GM19324 (cell line): ENCODE results near the gene CARD11.
"Not testable (repeated sequence)": the region's sequence is repeated elsewhere in the genome, so short reads cannot be mapped to it uniquely, and the experiment has no call there.

ENCODE experiments used
- ATAC-seq: cut with Tn5 transposase; IDR thresholded peaks from one replicate; pipeline ENCODE4 v1.9.1; 2021; ENCODE audit warnings: mild to moderate bottlenecking, moderate library complexity; ENCODE audit not compliant: unreplicated experiment, low FRiP score

Gene CARD11

DNA sequence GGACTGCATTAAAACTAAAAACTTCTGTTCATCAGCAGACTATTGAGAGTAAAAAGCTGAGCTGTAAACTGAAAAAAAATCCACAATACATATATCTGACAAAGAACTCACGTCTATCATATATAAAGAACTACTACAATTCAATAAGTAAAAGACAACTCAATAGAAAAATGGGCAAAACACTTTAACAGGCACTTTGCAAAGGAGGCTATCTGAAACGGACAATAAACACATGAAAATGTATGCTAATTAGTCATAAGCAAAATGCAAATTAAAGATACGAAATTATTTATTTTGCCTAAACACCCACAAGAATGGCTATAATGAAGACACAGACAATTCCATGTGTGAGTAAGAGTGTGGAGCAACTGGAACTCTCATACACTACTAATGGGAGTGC, 18.1 kb downstream of the CARD11 start:
- ATAC-seq, result no peak

DNA sequence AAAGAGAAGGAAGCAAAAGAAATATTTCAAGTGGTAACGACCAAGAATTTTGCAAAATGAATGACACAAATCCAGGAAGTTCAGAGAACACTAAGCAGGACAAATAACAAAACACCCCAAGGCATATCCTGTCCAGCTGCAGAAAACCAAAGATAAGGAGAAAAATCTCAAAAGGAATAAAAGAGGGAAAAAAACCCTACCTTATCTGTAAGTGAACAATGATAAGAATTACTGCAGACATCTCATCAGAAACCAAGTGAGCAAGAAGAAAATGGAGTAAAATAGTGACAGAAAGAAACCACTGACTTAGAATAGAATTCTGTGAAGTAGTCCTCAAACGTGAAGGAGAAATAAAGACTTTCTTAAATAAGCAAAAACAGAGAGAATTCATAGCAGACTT, 21.8 kb downstream of the CARD11 start:
- ATAC-seq, result no peak

DNA sequence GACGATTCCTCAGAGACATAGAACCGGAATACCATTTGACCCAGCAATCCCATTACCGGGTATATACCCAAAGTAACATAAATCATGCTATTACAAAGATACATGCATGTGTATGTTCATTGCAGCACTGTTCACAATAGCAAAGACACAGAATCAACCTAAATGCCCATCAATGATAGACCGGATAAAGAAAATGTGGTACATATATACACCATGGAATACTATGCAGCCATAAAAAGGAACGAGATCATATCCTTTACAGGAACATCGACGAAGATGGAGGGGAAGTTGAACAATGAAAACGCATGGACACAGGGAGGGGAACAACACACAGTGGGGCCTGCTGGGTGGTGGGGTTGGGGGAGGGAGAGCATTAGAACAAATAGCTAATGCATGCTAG, 22.4 kb downstream of the CARD11 start:
- not testable (repeated sequence) for ATAC-seq

DNA sequence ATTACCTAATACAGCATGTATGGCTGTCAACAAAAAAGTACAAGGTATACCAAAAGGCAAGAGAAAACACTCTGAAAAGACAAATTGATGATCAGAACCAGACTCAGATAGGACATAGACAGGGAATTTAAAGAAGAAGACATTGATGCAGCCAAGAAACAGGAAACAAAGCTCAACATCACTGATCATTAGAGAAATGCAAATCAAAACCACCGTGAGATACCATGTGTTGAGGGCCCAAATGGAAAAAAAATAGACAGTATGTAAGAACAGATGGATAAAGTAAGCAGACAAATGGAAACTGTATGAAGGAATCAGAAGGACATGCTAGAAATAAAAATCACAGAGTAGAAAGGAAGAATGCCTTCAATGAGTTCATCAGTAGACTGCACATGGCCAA, 23.3 kb downstream of the CARD11 start:
- ATAC-seq, result no peak

DNA sequence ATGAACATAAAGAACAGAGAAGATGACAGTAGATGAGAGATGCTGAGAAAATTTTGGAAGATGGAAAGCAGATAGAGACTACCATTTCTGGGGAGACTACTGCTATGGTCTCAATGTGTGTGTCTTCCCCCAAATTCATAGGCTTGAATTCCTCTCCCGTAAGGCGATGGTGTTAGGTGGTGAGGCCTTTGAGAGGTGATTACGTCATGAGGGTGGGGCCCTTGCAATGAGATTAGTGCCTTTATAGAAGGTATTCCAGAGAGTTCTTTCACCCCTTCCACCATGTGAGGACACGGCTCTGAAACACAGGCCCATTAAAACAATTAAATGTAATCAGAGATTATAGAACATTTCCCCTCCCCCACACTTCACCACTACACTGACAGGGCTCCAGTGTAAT, 23.9 kb downstream of the CARD11 start:
- ATAC-seq, result no peak

DNA sequence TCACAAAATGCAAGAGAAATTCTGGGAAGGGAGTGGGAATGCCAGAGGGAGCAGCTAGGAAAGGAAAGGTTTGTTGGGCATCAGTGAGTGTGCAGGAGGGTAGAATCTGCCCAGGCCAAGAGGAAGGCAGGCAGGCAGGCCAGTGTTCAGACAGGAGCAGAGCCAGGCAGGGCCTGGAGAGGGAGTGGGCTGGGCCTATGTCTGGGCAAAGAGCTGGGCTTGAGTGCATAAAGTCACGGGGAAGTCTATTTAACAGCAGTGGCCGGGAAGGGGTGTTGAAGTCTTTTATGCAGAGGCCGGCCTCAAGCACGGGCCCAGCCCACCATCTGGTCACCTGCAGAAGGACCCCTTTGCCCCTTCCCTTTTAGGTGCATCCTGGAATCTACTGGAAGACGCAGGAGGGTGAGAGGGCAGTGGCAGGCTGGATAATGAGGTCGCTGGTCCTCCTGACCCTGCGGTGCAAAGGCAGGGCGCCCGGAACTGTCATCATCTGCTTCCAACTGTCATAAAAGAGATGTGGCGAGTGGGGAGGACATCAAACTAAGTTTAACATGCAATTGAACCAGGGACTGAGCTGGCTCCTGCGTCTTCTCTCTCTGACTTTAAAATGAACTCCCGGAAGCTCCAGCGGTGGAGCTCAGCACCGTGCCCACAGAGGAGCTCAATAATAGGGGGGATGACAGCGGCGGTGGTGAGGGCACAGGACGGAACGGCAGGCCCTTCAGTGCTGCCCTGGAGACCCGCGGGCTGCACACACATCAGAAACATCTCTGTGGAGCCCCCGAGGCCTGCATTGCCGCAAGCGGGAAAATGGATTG, 29.5 kb downstream of the CARD11 start:
- no peak for ATAC-seq

DNA sequence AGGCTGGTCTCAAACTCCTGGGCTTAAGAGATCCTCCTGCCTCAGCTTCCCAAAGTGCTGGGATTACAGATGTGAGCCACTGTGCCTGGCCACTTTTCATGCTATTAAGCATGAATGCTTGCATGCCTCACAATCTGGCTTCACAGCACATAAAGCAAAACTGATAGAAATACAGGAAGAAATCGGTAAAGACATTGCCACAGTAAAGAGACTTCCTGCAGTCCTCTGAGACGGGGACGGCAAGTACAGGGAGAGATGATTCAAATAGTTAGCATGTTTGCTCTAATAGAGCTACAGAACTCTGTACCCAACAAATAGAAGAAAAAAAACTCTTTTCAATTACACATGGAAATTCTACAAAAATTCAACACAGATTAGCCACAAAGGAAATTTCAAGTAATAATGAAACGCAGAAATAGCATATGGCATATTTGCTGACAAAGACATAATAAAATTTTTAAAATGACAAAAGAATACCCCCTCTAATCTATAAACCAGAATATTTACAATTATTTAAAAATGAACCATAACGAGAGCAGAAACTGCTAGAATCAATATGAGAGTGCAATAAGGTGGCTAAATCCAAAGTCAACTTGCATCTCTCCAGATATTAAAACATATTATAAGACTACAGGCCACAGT, 32.3 kb downstream of the CARD11 start:
- ATAC-seq, result no peak

DNA sequence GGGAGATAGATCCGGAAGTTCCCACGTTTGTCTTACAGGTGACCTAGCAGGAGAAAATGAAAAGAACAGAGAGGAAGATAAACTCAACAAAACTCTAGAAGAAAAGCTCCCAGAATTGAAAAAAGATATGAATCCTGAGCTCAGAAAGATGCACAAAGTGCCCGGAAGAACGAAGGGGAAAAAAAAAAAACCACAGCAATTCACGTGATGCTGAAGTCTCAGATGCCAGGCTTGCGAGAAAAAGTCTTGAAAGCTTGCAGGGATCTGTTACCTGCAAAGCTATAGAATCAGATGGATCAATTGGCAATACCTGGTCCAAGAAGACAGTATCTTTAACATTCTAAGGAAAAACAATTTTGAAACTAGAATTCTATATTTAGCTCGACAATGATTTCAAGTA, 33.5 kb downstream of the CARD11 start:
- ATAC-seq, result no peak

DNA sequence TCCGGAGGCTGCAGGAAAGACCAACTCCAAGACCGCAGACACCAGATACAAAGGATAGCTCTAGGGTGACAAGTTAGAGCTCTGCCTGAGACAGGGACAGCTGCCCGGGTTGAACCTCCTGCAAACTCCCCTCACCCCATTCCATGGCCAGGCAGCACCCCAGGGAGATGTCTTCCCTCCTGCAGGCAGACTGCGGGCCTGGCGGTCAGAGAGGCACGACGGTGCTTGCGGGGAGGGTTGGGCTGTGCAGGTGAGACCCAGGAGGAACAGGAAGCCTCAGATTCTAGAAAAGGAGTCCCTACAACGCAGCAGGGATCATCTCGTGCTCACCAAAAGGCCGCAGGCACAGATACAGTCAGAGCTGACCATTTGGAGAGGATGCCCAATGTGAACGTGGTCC, 34.6 kb downstream of the CARD11 start:
- no peak for ATAC-seq

DNA sequence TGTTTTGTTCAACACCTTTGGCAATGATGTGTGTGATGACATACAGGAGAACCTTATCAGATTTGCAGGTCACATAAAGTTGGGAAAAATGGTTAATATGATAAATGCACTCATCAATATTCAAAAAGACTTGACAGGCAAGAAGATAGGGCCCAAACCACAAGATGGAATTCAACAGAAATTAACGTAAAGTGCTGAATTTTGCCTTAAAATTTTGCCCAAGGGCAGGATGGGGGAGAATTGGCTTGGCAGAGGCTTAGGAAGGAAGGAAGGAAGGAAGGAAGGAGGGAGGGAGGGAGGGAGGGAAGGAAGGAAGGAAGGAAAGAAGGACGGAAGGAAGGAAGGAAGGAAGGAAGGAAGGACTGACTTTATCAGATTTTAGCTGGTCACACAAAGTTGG, 35.3 kb downstream of the CARD11 start:
- ATAC-seq, result no peak

DNA sequence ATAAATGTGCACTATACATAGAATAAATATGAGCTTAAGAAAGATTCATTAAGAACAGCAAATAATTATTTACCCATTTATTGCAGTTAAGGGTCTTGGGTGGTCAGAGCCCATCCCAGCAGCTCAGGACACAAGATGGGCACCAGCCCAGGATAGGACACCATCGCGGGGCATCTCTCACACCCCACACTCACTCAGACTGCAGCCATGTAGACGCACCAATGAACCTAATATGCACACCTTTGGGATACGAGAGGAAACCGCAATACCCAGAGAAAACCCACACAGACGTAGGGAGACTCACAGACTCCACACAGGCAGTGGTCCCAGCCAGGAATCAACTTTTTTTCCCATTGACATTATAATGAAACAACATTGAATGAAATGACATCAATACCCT, 36.0 kb downstream of the CARD11 start:
- no peak for ATAC-seq

DNA sequence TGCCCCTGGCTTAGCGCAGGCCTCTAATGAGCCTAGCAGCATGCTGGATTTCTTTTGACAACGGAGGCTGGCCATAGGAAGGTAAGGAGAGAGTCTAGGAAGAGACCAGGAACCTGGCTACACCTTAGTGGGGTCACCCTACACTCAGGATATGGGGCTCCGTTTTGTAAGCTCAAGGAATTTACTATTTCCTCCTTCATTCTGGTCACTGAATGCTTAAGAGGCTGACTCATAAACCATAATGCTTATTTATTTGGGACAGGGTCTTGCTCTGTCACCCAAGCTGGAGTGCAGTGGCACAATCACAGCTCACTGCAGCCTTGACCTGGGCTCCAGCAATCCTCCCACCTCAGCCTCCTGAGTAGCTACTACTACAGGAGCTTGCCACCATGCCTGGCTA, 38.4 kb downstream of the CARD11 start:
- no peak for ATAC-seq

DNA sequence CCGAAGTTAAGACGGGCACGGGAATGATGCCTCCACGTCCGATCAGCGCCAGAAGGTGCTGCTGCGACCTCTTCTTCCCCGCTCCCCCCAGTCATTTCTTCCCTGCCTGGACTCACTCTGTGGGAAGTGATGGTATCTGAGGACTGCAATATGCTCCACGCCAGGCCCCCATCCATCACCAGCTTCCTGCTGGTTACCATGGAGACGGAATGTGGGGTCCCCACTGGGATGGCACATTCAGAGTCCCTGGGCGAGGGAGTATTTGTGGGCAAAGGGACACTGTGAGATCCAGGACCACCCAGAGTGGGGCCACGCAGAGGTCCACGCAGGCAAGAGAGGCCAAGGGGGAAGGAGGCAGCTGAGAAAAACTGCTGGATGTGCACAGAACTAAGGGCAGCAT, 39.7 kb downstream of the CARD11 start:
- ATAC-seq, result no peak

DNA sequence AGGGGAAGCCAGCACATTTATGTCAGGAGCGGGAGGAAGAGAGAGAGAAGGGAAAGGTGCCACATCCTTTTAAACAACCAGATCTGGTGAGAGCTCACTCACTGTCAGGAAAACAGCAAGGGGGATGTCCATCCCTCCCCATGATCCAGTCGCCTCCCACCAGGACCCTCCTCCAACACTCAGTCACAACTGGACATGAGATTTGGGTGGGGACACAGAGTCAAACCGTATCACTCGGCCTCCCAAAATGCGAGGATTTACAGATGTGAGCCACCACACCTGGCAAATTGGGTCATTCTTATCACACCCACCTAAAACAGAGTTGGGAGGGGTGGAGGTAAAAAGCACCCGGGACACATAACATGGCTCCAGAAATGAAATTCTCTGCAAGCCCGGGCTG, 41.0 kb downstream of the CARD11 start:
- ATAC-seq, result no peak

DNA sequence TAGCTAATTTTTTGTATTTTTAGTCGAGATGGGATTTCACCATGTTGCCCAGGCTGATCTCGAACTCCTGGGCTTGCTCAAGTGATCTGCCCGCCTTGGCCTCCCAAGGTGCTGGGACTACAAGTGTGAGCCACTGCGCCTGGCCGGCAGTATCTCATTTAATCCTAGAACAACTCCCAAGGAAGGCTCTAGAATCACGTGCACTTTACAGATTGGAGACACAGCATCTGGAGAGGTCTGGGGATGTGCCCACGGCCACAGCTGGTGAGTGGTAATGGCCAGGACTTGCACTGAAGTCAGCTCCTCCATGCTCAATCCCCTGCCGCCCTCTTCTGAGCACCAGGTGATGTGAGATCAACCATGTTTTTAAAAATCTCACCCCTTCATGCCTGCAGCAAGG, 43.1 kb downstream of the CARD11 start:
- no peak for ATAC-seq

DNA sequence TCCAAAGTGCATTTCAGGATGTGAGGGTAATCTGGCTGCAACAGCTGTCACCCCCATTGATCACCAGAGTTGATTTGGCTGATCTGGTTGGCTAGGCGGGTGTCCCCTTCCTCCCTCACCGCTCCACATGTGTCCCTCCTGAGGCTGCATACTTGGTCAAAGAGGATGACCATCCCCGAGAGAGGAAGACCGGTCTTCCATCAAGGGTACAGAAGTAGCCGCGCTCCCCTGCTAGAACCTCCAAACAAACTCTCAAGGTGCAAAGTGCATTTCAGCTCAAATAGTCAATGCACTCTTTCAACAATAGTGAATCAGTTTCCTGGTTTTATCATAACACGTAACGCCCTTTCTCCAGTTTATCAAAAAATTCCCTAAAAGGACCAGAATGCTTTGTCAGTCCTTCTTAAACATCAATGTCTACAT, 44.6 kb downstream of the CARD11 start:
- ATAC-seq, result no peak

DNA sequence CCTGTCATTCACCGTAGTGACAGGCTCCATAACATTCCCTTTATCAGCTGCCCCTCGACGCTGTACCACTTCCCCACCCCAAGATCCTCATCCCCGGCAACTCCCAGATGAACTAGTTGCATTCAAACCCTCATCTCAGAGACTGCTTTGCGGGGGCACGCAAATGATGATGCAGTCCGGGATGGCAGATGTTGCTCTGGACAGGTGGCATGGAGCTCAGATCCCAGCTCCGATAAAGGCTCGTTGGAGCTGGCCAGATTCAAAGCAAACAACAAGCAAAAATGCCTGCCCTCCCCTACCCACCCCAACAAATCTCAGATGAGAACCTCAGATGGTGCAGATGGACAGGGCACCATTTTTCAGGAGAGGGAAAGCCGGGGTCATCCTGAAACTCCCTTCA, 46.7 kb downstream of the CARD11 start:
- ATAC-seq, result no peak

DNA sequence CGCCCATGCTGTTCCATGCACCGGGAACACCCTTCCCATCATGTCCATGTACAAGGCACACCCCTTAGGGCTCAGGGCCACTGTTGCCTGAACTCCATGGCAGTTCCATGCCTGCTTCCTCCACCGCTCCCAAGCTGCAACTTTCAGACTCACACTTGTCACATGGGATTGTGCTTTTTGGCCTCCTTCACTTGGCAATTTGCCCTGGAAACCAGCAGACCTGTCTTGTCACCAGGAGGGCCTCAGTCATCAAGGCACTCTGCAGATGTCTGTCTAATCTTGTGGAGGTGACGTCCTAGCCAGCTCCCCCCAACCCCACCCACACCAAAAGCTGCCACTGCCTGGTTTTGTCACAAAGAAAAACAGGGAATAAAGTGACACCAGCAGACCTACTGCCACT, 47.5 kb downstream of the CARD11 start:
- ATAC-seq, result no peak

DNA sequence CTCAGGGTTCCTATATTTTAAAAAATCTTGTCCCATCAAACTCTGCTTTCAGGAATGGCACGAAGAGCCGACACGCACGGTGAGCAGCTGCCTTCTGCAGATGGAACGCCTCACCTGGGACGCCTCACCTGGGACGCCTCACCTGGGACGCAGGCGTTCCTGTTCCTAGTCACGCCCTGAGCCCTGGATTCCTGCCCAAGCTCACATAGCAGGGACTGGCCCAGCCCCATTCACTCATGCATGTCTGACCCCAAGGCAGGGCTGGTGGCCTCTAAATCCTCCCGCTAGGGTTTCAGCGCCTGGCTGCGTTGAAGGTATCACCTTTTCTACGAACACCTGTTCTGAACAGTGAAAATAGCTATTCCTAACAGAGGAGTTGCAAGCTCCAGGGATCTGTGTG, 49.8 kb downstream of the CARD11 start:
- no peak for ATAC-seq

DNA sequence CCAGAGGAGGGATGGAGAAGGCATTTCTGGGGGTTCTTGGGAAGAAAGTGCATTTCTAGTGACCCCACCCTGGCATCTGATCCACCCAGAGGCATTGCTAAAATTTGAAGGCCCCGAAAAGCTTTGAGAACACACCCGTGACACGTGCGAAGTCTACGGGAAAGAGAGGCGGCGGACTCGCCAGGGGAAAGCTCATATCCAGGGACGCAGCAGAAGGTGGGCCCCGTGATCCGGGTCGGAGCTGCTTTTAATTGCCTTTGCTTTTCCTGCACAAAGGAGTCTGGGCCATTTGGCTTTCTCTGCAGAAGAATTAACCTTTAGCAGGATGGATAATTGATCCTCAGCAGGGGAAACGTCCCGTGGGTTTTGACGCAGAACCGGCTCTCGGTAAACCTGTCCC, 50.3 kb downstream of the CARD11 start:
- ATAC-seq, result no peak

DNA sequence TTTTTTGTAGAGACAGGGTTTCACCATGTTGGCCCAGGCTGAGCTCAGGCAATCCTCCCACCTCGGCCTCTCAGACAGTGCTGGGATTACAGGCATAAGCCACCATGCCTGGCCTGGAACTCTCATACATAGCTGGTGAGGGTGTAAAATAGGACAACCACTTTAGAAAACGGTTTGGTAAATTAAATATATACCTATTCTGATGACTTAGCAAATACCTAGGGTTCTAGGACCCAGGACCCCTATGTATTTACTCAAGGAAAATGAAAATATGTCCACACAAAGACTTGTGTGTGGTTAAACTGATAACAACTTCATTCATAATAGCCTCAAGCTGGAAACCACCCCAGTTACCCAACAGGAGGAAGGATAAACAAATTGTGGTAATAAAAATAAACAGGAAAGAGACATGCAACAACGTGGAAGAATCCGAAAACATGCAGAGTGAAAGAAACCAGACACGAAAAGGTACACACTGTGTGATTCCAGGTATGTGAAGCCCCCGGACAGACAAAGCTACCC, 52.7 kb downstream of the CARD11 start:
- ATAC-seq, result no peak

DNA sequence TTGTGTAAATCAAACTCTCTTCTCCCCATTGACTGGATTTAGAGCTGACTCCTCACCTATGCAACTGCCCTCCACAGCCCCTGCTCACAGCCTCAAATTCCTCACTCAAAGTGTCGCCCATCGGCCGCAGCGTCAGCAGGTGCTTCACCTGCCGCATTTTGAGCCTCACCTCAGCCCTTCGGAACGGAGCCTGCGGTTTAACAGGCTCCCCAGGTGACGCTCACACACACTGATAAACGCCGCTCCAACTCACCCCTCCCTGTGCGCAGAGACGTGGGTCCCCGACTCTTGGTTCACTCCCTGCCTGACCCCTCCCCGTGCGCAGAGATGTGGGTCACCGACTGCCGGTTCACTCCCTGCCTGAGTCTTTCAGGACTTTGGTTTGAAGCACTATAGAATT, 57.1 kb downstream of the CARD11 start:
- no peak for ATAC-seq
